GM19467 (cell line): Measurements from ENCODE around the gene AGXT.
"Not testable (repeated sequence)": the region's sequence is repeated elsewhere in the genome, so short reads cannot be mapped to it uniquely, and the experiment has no call there.

ENCODE experiments used
- ATAC-seq: cut with Tn5 transposase; IDR thresholded peaks from one replicate; pipeline ENCODE4 v1.9.1; 2021; ENCODE audit warnings: mild to moderate bottlenecking, moderate library complexity; ENCODE audit not compliant: unreplicated experiment

The AGXT gene

GRCh38 chr2:240839152-240840143, 29.2 kb upstream of the AGXT start:
- no peak for ATAC-seq

DNA sequence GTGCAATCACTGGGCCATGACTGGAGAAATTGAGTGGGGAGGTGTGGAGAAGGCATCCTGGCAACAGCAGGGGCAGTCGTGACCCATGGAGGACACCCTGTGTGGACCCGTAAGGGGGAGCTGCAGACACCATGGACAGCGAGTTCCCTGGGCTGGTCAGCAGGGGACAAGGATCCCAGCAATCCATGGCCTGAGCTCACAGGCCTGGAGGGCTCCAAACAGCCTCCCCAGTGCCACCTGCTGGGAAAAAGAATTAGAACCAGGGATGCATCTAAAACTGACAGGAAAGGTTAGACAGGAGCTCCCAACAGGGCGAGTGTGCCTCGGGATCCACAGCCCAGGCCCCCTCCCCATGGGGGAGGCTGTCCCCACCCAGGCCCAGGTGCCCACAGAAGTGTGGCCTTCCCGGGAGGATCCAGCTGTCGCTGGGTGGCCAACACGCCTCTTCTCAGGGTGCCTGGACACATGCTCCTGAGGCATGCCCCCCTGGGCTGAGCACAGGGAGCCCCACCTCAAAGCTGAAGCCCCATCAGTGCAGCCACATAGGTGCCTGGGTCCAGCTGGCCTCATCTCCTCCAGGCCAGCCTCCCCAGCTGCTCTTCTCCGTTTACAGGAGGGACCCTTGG, 28.1 kb upstream of the AGXT start:
- no peak for ATAC-seq

- not testable (repeated sequence) for ATAC-seq
These were observed 22.3 kb upstream of the AGXT start for GRCh38 chr2:240846309-240846708.

DNA sequence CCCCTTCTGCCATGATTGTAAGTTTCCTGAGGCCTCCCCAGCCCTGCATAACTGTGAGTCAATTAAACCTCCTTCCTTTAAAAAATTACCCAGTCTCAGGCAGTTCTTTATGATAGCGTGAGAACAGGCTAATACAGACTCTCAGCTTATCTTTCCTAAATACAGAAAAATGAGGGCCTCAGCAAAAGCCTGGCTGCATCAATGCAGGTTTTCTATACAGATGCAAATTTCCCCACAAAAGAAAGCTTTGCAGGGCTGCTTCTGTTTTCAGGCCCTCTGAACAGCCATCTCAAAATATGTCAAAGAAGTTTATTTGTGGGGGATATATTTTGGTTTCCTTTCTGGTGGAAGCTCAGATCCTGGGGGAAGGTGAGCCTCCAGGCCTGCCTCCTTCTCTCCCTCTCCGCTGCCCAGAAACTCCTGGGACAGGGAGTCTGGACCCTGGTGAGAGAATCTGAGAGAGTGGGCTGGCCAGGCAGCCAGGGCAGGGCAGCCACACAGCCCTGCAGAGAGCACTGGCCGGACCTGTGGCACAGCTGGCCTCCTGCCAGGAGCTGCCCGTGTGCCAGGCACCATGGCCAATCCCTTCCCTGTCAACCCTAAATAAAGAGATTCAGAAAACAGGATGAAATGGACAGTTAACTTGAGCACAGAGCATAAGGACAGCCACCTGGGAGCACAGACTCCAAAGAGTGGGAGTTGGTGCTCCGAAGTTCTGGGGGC, 21.6 kb upstream of the AGXT start:
- ATAC-seq, result no peak

DNA sequence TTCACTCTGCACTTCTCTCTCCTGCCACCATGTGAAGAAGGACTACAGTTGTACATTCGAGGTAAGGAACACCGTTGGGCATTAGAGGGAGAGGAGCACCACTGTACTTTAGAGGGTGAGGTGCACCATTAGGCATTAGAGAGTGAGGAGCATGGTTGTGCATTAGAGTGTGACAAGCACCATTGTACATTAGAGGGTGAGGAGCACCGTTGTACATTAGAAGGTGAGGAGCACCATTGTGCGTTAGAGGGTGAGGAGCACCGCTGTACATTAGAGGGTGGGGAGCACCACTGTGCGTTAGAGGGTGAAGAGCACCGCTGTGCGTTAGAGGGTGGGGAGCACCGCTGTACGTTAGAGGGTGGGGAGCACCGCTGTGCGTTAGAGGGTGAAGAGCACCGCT, 20.8 kb upstream of the AGXT start:
- ATAC-seq, result no peak

DNA sequence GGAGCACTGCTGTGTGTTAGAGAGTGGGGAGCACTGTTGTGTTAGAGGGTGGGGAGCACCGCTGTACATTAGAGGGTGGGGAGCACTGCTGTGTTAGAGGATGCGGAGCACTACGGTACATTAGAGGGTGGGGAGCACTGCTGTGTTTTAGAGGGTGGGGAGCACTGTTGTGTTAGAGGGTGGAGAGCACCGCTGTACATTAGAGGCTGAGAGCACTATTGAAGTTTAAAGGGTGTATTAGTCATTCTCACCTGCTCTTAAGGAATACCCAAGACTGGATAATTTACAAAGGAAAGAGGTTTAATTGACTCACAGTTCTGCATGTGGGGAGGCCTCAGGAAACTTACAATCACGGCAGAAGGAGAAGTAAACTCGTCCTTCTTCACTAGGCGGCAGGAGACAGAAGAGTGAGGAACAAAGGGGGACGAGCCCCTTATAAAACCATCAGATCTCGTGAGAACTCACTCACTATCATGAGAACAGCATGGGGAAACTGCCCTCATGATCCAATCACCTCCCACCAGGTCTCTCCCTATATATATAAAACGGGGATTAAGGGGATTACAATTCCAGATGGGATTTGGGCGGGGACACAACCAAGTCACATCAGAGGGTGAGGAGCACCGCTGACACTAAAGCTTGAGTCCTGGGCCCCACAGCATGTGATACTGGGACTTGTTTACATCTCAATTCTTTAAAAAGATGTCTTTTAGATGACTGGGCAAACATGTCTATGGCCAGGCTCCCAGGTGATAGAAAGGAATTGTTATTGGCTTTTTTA, 19.5 kb upstream of the AGXT start:
- ATAC-seq, result no peak

DNA sequence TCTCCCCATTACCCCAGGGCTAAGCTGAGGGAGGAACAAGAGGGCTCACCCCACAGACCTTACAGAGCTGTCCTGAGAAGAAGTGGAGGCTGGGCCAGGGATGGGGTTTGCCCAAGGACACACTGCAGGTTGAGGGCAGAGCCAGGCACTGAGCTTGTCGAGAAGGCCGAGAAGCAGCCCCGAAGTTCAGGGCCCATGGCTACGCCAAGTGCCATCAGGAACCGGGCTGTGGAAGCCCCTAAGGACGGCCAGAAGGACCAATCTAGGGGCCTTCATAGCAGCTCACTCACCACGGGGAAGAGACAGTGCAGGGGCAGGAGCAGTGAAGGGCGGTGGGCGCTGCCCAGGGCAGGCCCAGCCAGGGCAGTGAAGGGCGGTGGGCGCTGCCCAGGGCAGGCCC, 18.6 kb upstream of the AGXT start:
- no peak for ATAC-seq

DNA sequence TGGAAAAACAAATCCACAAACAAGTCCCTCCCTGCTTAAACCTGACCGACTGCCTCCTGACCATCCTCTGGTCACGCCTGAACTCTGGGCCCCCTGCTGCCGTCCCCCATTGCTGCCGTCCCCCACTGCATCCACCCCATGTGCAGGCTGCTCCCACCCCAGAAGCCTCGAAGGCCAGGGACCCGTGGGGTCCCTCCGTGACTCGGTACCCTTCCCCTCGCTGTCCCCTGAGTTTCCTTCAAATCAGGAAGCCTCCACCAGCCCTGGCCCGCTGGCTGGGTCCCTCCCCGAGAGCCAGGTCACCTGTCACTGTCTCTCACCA, 17.9 kb upstream of the AGXT start:
- ATAC-seq, result no peak

DNA sequence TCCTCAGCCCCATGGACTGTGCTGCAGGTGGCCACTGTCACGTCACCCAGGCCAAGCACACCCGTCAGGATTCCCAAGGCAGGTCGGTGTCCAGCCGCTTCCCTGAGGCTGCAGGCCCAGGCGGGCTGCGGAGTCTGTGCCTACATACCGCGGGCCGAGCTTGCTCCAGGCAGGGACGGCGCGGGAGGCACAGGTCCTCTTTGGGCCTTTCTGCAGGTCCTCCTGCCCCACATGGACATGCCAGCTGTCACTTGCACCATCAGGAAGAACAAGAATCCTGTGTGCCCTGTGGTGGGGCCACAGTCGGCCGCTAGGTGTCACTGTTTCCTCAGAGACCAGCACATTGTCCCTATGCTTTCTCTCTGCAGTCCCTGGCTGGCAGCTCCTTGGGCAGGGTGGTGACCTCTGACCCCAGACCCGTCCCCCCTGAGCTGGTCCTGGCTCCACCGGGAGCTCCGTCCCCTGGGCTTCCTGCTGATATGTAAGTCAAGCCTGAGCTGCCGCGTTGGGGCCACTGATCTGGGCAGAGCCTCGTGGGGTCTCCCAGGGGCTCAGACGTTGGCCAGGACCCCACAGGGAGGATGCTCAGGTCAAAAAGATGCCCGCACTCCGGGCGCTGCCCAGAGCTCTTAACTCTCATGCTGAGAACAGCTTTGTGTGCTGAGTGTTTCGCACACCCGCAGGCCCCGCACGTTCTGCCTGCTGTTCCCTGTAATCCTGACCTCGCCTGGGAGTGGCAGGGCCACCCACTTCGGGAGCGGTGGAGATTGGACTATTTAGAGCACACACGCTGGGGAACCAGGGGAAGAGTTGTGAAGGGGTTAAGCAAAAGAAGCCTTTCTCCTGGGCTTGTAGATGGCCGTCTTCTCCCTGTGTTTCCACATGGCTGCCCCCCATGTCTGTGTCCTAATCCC, 17.3 kb upstream of the AGXT start:
- no peak for ATAC-seq

DNA sequence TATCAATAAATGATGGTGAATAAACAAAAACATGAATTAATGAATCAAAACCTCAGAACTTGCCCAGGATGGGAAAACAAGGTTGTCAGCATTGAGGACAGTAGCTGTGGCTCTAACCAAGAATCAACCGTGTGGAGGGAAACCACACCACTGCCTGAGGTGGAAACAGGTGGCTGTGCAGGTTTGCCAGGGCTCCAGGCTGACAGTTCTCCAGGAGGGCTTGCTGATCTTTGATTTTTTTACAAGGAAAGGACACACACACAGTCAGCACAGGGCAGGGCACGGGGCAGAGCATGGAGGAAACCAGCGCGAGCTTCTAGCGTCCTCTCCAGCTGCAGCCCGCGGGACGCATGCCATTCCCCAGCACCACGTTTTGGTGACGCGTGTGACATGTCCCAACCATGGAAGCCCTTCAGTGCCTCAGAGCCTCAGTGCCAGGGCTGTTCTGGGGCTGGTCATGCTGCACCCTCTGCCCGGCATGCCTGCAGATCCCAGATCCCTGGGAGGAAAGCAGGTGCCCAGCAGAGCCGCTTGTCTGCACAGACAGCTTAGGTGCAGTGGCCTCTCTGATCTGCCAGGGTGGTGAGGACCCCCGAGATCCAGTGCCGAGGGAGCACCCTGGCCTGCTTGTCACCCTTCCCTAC, 15.8 kb upstream of the AGXT start:
- no peak for ATAC-seq

DNA sequence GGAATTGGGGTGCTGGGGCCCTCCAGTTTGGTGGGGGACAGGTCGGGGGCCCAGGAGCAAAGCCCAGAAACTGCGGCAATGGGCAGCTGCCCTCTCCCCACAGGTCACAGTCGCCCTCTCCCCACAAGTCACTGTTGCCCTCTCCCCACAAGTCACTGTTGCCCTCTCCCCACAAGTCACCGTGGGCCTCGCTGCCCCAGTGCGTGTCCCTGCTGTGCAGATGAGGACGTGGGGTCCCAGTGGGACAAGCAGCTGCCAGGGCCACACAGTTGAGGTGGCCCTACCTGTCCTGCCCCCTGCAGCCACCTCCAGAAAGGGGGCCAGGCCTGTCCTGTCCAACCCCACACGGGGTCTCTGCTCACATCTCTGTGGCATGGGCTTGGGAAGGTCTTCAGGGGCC, 13.0 kb upstream of the AGXT start:
- no peak for ATAC-seq

- no peak for ATAC-seq
These were observed 12.3 kb upstream of the AGXT start for GRCh38 chr2:240856151-240856980.

- no peak for ATAC-seq
These were observed 11.3 kb upstream of the AGXT start for GRCh38 chr2:240857039-240858008.

DNA sequence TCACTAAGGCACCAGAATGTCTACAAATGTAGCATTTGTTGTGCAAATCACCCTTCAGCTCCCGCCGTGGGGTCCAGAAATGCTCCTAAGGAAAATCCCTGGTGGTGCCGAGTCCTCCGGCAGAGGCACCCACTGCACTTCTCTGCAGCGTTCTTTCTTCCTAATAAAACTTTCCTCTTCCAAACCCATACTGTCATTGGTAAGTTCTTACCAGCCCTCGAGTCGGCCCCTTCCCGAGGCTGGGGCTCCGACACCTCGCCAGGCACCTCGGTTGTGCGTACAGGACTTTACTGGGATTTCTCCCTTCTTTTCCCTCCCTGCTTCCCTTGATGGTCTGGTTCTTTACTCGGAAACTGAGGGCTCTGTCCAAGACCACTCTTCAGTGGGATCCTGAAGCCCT, 10.3 kb upstream of the AGXT start:
- no peak for ATAC-seq

- no peak for ATAC-seq
These were observed 9.8 kb upstream of the AGXT start for GRCh38 chr2:240858871-240859270.

GRCh38 chr2:240861547-240861946, 7.1 kb upstream of the AGXT start:
- no peak for ATAC-seq

GRCh38 chr2:240864475-240864874, 4.1 kb upstream of the AGXT start:
- ATAC-seq, result no peak
